GF-D8 (cell line): ENCODE measurements around the gene TBL3.
"Not testable (repeated sequence)": the region's sequence is repeated elsewhere in the genome, so short reads cannot be mapped to it uniquely, and the experiment has no call there.

Experiments used
- DNase-seq: peaks from one replicate; lab custom pipeline; 2025; lab: John Stamatoyannopoulos, UW

Gene TBL3

DNA sequence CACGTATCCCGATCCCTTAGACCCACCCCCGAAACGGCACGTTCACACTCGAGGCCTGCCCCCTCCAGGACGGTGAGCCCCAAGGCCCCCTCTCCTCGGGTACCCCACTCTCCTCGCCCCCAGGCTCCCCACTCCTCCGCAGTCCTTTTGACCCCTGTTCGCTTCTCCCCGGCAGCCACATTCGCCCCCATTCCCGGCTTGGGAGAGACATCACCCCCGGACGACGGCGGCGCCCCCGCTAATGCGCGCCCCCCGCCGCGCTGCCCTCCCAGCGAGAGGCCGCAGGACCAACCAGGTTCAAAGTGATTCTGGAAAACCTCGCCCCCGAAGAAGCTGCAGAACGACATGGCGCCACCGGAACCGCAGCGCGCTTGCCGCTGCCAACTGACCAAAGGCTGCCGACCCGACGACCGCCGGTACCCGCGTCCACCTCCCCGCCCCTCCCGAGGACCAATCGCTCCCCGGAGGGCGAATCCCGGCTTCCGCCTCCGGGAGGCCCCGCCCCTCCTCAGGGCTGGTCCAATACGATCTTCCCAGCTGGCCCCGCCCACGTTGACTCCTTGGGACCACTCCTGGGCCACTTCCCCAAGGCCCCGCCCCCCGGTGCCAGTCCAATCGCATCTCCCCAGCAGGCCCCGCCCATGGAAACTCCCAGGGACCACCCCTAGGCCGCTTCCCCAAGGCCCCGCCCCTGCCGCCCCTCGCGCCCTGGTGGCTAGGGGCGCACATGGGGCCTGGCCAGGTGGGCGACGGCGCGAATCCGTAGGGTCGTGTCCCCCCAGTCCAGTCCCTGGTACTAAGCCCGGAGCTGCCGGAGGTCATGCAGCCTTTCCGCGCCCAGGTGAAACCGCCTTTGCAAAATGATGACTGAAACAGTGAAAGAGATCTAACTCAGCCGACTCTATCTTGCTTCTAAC is 28.8 kb upstream of the TBL3 start, which contains the start of gene MSRB1:
MSRB1 (minus strand) TSS at position 390 of the 917 bp plus-strand sequence; CDS start at position 347, 43 bp downstream.
- peak; percentile 95 for DNase-seq

DNA sequence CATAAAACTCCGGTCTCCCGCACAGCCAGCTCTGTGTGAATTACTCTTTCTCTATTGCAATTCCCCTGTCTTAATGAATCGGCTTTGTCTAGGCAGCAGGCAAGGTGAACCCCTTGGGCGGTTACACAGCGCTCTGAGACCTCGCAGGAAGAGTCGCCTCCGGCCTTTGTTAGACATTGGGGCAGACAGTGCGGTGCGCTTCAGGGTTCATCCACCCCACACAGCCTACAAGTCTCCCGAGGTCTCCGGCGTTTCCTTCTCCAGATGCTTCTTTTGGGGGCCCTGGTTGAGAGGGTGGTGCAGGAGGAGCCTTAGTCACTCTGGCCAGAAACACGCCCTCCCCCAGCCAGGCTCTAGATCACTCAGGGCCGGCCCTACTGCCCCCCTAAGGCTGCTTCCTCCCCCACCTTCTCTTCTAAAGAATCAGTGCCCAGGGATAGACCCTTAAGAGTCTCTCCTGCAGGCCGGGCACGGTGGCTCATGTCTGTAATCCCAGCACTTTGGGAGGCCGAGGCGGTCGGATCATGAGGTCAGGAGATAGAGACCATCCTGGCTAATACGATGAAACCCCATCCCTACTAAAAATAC is 27.1 kb upstream of the TBL3 start:
- DNase-seq, result no peak

DNA sequence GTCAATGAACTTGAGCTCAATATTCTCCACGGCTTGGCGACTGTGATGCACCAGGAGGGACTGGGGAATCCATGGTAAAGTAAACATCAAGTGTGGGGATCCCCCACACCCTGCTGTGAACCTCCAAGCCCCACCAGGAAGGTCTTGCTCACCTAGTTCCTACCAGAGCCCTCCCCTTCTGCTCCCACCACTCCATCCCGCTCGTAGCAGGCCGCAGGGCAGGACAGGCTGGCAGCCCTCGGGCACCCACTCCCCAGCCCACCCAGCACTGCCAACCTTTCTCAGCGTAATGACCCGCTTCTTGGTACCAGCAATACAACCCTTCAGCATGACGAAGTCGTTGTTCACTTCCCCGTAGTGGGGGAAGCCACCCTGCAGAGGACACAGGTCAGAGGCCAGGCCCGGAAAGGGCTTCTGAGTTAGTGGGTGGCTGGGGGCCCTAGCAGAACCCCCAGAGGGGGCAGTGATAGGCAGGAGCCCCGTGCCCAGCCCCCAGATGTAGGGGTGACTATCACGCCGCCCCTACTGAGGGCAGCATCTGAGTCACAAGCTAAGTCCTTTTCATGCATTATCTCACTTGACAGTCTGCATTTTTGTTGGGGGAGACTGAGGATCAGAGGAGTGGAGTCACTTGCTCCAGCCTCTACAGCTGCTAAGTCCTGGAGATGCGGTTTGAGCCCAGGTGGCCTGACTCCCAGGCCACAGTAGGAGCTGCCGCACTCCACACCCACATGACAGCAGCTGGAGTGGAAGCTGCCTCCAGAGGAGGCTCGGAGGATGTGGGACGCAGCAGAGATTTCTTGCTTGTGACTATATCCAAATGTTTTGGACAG is 26.1 kb upstream of the TBL3 start:
- DNase-seq, result no peak

DNA sequence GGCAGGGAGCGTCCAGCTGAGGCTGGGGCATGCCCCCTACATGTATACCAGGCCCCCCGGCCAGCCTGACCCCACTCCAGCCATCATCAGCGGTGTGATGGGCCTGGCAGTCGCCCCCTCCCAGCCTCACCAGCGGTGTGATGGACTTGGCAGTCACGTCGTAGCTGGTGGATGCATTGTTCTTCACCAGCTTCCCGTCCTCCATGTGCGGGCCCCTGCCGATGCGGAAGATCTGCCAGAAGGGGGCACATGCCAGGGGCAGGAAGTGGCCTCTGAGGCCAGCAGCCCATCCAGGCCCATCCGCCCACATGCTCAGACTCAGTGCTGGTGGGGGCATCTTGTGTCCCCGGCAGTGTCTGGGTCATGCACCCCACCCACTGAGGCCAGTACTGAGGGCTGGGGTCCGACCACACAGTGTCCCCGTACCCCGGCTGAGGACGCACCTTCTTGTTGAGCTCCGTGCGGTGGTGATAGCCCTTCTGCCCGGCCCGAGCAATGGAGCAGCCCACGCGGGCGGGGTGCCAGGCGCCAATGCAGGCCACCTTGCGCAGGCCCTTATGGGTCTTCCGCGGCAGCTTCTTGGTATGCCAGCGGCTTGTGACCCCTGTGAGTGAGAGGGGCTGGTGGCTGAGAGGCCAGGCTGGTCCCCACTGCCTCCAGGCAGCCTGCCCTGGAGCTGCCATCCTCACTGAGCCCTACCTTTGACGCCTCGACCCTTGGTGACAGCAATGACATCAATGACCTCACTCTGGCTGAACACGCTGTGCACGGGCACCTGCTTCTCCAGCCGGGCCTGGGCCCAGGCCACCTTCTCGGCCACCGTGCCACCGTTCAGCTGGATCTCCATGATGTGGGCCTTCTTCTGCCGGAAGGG is 25.1 kb upstream of the TBL3 start:
- no peak for DNase-seq

DNA sequence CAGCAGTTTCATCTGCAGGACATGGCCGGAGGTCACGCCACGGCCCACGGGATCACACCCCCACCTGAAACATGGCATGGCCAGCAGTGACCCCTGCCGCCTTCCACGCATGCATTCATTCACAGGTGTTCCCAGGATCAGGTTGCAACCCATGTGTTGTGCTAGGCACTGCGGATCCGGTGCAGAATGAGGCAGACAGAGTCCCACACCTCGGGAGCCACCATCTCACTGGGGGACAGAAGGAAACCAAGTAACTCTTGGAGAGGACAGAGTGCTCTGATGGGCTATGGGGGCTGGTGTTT is 24.5 kb upstream of the TBL3 start:
- DNase-seq, result no peak

DNA sequence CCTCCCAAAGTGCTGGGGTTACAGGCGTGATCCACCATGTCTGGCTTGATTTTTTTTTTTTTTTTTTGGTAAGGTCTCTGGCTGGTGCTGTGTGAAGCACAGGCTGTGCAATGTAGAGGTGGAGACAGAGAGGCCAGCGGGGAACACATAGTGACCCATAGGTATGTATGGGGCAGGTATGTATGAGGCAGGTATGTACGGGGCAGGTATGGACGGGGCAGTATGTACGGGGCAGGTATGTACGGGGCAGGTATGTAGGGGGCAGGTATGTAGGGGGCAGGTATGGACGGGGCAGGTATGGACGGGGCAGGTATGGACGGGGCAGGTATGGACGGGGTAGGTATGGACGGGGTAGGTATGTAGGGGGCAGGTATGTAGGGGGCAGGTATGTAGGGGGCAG is 22.3 kb upstream of the TBL3 start:
- DNase-seq, result no peak

DNA sequence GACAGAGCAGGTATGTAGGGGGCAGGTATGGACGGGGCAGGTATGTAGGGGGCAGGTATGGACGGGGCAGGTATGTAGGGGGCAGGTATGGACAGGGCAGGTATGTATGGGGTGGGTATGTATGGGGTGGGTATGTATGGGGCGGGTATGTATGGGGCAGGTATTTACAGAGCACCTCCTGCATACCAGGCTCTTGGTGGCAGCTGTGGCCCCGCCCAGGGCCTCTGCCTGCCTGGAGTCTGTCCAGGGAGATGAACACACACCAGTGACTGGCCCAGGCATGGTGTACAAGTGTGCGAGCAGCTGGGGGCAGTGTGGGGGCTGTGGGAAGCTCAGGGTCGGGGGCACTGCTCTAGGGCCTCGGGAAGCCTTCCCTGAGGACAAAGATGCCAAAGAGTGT is 21.8 kb upstream of the TBL3 start:
- no peak for DNase-seq

DNA sequence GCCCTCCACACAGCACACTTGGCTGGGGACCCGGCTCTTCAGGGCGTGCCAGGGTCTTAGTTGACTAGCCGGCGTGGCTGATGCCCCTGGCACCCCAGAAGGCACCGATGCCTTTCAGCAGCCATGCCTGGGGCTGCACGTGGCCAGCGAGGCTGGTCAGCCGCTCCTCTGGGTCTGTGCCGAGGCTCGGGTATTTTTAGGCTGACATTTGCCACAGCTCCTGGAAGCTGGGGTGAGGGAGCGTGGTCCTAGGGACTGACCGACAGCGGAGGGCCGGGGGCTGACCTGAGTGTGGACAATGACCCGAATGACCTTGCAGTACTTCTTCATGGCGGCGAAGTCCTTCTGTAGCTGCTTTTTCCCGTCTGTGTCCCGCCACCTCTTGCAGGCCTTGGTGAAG is 21.3 kb upstream of the TBL3 start:
- no peak for DNase-seq

DNA sequence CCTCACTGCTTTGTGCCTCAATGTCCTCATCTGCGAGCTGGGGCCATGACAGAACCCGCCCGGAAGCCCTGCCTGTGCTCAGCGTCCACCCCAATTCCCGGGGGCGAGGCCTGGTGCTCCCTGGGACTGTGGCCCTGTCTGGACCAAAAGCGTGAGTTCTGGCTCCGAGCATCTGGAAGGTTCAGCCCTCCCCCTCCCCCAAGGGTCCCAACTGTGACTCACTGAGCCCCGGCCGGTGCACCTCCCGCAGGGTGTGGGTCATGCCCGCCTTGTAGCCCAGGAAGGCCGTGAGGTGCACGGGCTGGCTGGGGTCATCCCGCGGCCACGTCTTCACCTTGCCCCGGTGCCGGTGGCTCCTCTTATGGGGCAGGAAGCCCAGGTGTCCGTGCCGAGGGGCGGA is 18.1 kb upstream of the TBL3 start:
- DNase-seq, result no peak

DNA sequence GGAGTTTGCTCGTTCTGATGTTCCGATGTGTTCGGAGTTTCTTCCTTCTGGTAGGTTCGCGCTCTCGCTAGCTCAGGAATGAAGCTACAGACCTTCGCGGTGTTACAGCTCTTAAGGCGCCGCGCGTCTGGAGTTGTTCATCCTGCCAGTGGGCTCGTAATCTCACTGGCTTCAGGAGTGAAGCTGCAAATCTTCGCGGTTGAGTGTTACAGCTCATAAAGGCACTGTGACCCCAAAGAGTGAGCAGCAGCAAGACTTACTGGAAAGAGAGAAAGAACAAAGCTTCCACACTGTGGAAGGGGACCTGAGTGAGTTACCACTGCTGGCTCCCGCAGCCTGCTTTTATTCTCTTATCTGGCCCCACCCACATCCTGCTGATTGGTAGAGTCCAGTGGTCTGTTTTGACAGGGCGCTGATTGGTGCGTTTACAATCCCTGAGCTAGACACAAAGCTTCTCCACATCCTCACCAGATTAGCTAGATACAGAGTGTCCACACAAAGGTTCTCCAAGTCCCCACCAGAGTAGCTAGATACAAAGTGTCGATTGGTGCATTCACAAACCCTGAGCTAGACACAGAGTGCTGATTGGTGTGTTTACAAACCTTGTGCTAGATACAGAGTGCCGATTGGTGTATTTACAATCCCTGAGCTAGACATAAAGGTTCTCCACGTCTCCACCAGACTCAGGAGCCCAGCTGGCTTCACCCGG is 14.3 kb upstream of the TBL3 start:
- not testable (repeated sequence) for DNase-seq

DNA sequence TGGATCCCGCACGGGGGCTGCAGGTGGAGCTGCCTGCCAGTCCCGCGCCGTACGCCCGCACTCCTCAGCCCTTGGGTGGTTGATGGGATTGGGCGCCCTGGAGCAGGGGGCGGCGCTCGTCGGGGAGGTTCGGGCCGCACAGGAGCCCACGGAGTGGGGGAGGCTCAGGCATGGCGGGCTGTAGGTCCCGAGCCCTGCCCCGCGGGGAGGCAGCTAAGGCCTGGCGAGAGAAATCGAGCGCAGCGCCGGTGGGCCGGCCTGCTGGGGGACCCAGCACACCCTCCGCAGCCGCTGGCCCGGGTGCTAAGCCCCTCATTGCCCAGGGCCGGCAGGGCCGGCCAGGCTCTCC is 13.7 kb upstream of the TBL3 start:
- DNase-seq, result not testable (repeated sequence)

DNA sequence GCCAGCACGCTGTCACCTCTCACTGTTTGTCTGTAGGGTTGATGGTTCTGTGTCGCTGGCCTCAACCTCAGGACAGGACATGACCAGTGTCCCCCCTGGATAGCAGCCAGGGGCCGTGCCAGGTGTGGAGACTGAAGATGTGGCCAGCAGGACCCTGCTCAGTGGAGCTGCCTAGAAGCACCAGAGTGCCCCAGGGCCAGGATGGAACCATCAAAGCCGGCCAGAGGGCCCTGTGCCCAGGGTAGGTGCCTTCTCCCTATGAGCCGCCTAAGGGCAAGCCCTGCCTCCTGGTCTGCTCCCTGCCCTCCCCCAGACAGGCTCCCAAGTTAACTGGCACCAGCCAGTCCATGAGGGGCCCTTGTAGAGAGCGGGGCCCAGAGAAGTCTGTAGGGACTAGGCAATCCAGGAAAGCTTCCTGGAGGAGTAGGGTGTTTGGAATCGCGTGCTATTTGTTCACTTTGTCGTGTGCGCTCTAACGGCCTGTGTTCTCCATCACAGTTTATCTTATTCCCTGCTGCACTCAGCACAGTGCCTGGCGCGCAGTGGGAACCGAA is 13.1 kb upstream of the TBL3 start:
- no peak for DNase-seq

DNA sequence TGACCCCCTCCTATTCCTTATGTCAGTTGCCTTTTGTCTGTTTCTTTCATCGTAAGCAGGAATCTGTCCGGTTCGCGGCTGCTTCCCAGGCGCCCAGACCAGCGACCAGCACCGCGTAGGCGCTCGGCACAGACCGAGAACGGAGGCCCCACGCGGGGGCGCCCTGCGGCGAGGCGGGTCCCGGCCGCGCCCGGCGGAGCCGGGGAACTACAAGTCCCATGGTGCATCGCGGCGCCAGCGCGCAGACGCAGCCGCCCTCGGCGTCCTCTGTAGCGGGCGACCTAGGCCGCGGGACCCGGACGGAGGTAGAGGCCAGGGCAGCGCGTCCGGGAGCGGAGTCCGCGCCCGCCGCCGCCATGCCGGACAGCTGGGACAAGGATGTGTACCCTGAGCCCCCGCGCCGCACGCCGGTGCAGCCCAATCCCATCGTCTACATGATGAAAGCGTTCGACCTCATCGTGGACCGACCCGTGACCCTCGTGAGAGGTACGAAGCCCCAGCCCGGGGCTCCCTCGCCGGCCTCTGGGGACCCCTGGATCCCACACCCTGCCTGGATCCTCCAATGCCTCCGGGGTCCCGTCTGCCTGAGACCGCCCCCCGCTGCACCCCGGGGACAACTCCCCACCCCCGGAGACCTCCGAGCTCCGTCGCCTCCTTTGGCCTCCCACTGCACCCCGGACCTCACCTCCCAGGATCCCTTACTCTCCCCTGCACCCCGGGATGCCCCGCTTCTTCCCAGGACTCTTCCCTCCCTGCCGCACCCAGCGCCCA is 12.4 kb upstream of the TBL3 start, which contains the start of gene NDUFB10:
NDUFB10 (plus strand) TSS at position 270 of the 771 bp plus-strand sequence; CDS start at position 357, 87 bp downstream.
- peak; percentile 61 for DNase-seq

DNA sequence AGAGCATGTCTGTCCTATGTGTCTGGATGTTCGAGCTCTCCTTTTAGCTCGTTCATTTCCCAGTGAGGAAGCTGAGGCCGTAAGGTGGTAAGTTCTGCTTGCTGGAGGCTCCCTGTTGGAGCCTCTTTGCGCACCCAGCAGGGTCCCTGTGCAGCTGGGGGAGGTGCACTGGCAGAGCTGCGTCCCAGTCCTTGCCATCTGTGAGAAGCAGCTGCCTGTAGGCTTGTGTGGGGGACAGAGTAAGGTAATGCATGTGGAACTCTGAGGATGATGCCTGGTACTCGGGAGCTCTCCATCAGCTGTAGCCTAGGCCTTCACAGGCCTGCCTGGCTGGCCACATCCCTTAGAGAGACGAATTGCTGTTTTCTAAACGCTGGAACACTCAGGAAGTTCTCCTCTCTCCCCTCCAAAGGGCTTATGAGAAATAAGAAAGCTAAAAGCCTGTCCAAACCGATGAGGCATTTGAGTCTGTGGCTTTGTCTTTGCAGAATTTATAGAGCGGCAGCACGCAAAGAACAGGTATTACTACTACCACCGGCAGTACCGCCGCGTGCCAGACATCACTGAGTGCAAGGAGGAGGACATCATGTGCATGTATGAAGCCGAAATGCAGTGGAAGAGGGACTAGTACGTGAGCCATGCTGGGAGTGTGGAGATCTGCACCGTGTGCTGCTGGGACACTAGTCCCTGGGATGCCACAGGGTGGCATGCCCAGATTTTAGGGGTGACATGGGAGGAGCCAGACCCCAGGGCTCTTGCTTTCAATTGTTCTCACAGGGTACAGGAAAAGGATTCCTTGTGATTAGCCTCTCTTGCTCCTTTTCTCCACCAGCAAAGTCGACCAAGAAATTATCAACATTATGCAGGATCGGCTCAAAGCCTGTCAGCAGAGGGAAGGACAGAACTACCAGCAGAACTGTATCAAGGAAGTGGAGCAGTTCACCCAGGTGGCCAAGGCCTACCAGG is 10.9 kb upstream of the TBL3 start:
- peak; percentile 45 for DNase-seq

DNA sequence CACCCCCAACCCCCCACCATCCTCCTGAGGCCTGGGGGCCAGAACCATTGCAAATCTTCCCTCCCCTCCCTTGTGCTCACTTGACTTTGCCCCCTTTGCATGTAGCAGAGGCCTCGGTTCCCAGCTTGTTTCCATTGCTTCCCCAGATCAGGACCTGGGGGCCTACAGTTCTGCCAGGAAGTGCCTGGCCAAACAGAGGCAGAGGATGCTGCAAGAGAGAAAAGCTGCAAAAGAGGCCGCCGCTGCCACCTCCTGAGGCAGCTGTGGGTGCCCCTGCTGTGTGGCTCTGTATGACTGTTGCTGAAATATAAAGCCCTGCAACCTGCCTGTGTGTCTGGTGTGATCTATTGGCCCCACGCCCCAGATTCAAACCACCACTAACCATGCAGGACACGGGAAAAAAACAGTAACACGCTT is 10.2 kb upstream of the TBL3 start:
- no peak for DNase-seq

DNA sequence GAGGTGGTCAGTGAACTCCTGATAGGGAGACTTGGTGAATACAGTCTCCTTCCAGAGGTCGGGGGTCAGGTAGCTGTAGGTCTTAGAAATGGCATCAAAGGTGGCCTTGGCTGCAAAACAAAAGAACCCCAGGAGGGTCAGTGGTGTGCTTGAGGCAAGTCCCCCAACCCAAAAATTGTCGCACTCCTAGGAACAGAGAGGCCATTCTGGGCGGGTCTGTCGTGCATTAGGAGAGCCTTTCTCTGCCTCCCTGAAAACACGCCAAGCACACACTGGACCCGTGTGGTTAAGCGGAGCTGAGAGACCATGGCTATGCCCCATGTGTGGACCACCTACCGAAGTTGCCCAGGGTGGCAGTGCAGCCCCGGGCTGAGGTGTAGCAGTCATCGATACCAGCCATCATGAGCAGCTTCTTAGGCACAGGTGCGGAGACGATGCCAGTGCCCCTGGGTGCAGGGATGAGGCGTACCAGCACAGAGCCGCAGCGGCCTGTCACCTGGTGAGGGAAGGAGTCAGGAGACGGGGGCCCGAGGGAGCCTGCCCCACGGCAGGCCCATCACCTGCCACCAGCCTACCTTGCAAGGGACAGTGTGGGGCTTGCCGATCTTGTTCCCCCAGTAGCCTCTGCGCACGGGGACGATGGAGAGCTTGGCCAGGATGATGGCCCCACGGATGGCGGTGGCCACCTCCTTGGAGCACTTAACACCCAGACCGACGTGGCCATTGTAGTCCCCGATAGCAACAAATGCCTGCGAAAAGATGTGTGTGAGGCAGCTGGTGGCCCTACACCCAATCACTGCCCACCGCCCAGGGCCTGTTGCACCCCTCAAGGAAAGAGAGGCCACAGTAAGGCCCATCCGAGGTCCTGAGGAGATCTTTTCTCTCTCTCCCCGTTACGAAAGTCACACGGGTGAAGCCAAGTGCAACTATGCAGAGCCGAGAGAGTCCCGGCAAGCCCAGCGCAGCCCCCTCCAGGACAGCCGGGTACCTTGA is 9.4 kb upstream of the TBL3 start:
- not testable (repeated sequence) for DNase-seq

DNA sequence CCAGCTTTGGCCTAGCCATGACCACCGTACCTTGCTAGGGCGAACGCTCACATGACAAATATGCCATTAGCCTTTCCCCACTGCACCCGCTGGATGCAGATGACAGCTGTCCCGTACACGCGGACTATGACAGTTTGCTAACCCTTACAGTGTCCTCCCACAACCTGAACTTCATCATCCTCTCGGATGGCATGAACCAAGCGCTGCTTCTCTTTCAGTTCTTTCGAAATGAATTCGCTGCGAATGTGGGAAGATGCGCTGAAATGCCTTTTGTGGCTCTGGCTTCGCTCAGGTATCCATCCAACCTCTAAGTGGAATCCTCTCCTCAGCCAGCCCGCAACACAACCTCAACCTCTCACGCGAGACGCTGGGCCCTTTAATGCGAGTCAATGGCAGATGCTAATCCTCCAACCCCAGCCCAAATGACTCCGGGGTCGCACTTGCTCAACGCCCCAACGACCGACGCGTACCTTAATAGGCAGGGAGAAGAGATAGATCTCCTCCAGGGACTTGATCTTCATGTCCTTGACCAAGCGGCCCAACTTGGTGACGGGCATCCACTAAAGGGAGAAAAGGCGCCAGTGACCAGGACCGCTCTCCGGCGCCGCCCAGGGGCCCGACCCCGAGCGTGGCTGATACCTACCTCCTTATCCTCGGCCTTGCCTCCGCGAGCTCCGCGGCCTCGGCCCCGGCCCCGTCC is 7.9 kb upstream of the TBL3 start:
- no peak for DNase-seq
